ENCODE results near the gene SPAG17. TPM values are rescaled to one million over a fixed set of nuclear protein-coding genes. Genes with fewer than 3 reads are reported as not detected.

Gene SPAG17
- polyA plus RNA-seq, 1 donor from 2014 or later, result 0.25 TPM

DNA sequence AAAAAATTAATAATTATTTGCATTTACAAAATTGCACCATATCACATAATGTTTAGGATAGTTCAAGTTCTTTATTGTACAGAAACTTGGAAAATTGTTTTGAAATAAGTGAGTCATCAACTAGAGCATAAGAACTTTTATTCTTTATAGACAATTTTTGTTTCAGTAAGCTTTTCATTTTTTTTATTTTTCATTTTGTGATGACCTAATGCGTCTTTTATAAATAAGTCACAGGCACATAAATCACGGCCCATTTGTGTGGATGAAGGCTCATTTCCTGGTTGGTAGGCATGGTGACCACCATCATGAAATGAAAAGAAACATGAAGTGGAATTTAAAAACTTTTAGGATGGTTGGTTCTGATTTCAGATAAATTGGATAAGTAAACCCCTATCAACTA is 39.3 kb downstream of the SPAG17 start:
- Histone ChIP-seq H3K79me2 (replicated peaks; ENCODE audit: insufficient read depth, low read length) (no peaks in the 10 kb centered on the region), H4K20me1 (ENCODE audit: insufficient read depth) (no peaks in the 10 kb centered on the region), H3K4me2 (ENCODE audit: low read length) (no peak overlapping the region), H3K27me3 (ENCODE audit: insufficient read depth, low read depth, low read length) (no peaks in the 10 kb centered on the region), H3K36me3 (ENCODE audit: insufficient read depth, low read length) (no peaks in the 10 kb centered on the region), H3F3A (ENCODE audit: insufficient read depth, low read length, poor library complexity, severe bottlenecking) (no peaks in the 10 kb centered on the region), H3K9ac (ENCODE audit: low read length) (no peak overlapping the region), H3K9me2 (ENCODE audit: insufficient read depth, low read length) (no peaks in the 10 kb centered on the region), H2AFZ (ENCODE audit: low read depth, low read length) (no peak overlapping the region), H3K4me3 (ENCODE audit: low read length) (no peak overlapping the region), H3K9me3 (ENCODE audit: low read length) (no peaks in the 10 kb centered on the region), H3K27ac (ENCODE audit: low read length) (no peak overlapping the region)
- TF ChIP-seq EP300 (conservative IDR thresholded peaks at IDR 0.05; ENCODE audit: poor library complexity, severe bottlenecking) (no peak), SMC3 (conservative IDR thresholded peaks at IDR 0.05; ENCODE audit: poor library complexity) (no peak), POLR2AphosphoS5 (IDR thresholded peaks at IDR 0.05) (no peak), EZH2 (IDR thresholded peaks at IDR 0.05; ENCODE audit: borderline replicate concordance, insufficient read depth, low read length, poor library complexity, severe bottlenecking) (no peak), RAD21 (conservative IDR thresholded peaks at IDR 0.05) (no peak), MXI1 (conservative IDR thresholded peaks at IDR 0.05; ENCODE audit: poor library complexity, severe bottlenecking) (no peak), TAF1 (IDR thresholded peaks at IDR 0.05; ENCODE audit: low read depth) (no peak)
- TF ChIP-seq, protein P1, sequence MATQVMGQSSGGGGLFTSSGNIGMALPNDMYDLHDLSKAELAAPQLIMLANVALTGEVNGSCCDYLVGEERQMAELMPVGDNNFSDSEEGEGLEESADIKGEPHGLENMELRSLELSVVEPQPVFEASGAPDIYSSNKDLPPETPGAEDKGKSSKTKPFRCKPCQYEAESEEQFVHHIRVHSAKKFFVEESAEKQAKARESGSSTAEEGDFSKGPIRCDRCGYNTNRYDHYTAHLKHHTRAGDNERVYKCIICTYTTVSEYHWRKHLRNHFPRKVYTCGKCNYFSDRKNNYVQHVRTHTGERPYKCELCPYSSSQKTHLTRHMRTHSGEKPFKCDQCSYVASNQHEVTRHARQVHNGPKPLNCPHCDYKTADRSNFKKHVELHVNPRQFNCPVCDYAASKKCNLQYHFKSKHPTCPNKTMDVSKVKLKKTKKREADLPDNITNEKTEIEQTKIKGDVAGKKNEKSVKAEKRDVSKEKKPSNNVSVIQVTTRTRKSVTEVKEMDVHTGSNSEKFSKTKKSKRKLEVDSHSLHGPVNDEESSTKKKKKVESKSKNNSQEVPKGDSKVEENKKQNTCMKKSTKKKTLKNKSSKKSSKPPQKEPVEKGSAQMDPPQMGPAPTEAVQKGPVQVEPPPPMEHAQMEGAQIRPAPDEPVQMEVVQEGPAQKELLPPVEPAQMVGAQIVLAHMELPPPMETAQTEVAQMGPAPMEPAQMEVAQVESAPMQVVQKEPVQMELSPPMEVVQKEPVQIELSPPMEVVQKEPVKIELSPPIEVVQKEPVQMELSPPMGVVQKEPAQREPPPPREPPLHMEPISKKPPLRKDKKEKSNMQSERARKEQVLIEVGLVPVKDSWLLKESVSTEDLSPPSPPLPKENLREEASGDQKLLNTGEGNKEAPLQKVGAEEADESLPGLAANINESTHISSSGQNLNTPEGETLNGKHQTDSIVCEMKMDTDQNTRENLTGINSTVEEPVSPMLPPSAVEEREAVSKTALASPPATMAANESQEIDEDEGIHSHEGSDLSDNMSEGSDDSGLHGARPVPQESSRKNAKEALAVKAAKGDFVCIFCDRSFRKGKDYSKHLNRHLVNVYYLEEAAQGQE (IDR thresholded peaks at IDR 0.05; ENCODE audit: borderline replicate concordance), result no peak
- TF ChIP-seq, protein P2, sequence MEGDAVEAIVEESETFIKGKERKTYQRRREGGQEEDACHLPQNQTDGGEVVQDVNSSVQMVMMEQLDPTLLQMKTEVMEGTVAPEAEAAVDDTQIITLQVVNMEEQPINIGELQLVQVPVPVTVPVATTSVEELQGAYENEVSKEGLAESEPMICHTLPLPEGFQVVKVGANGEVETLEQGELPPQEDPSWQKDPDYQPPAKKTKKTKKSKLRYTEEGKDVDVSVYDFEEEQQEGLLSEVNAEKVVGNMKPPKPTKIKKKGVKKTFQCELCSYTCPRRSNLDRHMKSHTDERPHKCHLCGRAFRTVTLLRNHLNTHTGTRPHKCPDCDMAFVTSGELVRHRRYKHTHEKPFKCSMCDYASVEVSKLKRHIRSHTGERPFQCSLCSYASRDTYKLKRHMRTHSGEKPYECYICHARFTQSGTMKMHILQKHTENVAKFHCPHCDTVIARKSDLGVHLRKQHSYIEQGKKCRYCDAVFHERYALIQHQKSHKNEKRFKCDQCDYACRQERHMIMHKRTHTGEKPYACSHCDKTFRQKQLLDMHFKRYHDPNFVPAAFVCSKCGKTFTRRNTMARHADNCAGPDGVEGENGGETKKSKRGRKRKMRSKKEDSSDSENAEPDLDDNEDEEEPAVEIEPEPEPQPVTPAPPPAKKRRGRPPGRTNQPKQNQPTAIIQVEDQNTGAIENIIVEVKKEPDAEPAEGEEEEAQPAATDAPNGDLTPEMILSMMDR (IDR thresholded peaks at IDR 0.05; ENCODE audit: poor library complexity, severe bottlenecking), result no peak

DNA sequence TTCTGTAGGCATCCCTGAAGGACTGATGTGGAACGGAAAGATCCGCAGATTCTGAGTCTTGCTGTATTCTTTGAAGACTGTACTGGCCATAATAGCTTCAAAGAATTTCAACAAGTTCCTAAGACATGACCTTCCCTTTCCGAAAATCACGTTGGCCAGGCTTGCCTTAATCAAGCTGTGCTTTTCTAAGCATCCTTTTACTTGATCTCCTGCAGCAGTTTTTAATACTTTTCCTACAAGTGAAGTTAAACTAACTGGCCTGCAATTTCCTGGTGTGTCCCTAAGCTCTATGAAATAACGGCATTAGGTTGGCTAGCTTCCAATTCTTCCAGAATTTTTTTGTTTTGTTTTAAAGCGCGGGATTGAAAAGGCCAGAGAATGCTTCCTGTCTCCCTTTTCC is 40.3 kb downstream of the SPAG17 start:
- Histone ChIP-seq H3K36me3 (ENCODE audit: insufficient read depth, low read length) (no peaks in the 10 kb centered on the region), H3K27me3 (ENCODE audit: insufficient read depth, low read depth, low read length) (no peaks in the 10 kb centered on the region), H2AFZ (ENCODE audit: low read depth, low read length) (no peak overlapping the region), H3K9ac (ENCODE audit: low read length) (no peak overlapping the region), H3F3A (ENCODE audit: insufficient read depth, low read length, poor library complexity, severe bottlenecking) (no peaks in the 10 kb centered on the region), H3K79me2 (replicated peaks; ENCODE audit: insufficient read depth, low read length) (no peaks in the 10 kb centered on the region), H3K4me2 (ENCODE audit: low read length) (no peak overlapping the region), H3K9me2 (ENCODE audit: insufficient read depth, low read length) (no peaks in the 10 kb centered on the region), H3K4me3 (ENCODE audit: low read length) (no peak overlapping the region), H3K27ac (ENCODE audit: low read length) (no peak overlapping the region), H4K20me1 (ENCODE audit: insufficient read depth) (no peaks in the 10 kb centered on the region), H3K9me3 (ENCODE audit: low read length) (no peaks in the 10 kb centered on the region)
- no peak for TF ChIP-seq TAF1 (IDR thresholded peaks at IDR 0.05; ENCODE audit: low read depth)
- no peak for TF ChIP-seq RAD21 (conservative IDR thresholded peaks at IDR 0.05)
- TF ChIP-seq, protein P2 (IDR thresholded peaks at IDR 0.05; ENCODE audit: poor library complexity, severe bottlenecking), result no peak
- TF ChIP-seq MXI1 (conservative IDR thresholded peaks at IDR 0.05; ENCODE audit: poor library complexity, severe bottlenecking), result no peak
- TF ChIP-seq, protein P1 (IDR thresholded peaks at IDR 0.05; ENCODE audit: borderline replicate concordance), result no peak
- TF ChIP-seq EZH2 (IDR thresholded peaks at IDR 0.05; ENCODE audit: borderline replicate concordance, insufficient read depth, low read length, poor library complexity, severe bottlenecking), result no peak
- no peak for TF ChIP-seq EP300 (conservative IDR thresholded peaks at IDR 0.05; ENCODE audit: poor library complexity, severe bottlenecking)
- TF ChIP-seq SMC3 (conservative IDR thresholded peaks at IDR 0.05; ENCODE audit: poor library complexity), result no peak
- no peak for TF ChIP-seq POLR2AphosphoS5 (IDR thresholded peaks at IDR 0.05)

Measured in neural cell (in vitro differentiated cells).